ENCODE results near the gene RAET1G.

Gene RAET1G

DNA sequence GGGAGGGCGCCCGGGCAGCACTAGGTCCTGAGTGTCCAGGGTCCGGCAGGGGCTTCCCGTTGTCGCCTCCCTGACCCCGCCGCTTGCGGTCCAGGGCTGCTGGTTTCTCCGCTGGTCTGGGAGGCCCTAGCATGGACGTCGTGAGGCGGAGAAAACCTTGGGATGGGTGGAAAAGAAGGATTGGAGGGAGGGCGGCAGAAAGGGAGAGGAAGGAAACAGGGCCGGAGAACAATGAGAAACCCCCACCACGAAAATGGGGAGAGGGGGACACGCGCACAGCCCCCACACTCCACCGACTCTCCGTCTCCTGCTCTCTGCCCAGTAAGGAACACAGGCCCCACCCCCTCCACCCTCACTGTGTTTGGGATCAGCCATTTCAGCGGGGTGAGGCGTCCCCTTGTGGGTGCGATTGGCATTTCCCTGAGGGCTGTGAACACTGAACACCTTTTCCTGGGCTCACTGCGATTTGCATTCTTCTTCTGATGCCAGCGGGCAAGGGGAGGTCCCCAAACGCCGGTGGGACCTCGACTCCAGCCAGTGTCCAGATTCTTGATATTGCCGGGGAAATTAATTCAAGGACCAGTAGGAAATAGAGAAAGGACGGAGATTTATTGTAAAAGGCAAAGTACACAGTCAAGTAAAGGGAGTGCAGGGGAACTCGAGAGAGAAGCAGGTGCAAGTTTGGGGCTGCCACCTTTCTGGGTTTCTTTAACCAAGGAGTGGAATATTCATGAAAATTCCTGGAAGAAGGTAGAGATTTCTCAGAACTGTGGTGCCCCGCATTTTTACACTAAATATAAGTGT is 3.3 kb upstream of the RAET1G start:
- ATAC-seq (ENCODE audit: low read depth) (peak; percentile 82), DNase-seq (ENCODE audit: low spot score) (peak; percentile 88)
- Histone ChIP-seq H3K4me3 (ENCODE audit: severe bottlenecking) (no peak overlapping the region), H3K9me3 (ENCODE audit: severe bottlenecking) (no peaks in the 10 kb centered on the region), H3K36me3 (ENCODE audit: low read depth) (no peaks in the 10 kb centered on the region), H3K27me3 (ENCODE audit: insufficient read depth, poor library complexity, severe bottlenecking) (no peaks in the 10 kb centered on the region), H3K4me1 (ENCODE audit: insufficient read depth, poor library complexity, severe bottlenecking) (peaks cover 6% of the 10 kb centered on the region), H3K27ac (ENCODE audit: poor library complexity, severe bottlenecking) (no peak overlapping the region)
- TF ChIP-seq, protein P1, sequence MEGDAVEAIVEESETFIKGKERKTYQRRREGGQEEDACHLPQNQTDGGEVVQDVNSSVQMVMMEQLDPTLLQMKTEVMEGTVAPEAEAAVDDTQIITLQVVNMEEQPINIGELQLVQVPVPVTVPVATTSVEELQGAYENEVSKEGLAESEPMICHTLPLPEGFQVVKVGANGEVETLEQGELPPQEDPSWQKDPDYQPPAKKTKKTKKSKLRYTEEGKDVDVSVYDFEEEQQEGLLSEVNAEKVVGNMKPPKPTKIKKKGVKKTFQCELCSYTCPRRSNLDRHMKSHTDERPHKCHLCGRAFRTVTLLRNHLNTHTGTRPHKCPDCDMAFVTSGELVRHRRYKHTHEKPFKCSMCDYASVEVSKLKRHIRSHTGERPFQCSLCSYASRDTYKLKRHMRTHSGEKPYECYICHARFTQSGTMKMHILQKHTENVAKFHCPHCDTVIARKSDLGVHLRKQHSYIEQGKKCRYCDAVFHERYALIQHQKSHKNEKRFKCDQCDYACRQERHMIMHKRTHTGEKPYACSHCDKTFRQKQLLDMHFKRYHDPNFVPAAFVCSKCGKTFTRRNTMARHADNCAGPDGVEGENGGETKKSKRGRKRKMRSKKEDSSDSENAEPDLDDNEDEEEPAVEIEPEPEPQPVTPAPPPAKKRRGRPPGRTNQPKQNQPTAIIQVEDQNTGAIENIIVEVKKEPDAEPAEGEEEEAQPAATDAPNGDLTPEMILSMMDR (IDR thresholded peaks at IDR 0.05; ENCODE audit: poor library complexity, severe bottlenecking) = peak; percentile 92

DNA sequence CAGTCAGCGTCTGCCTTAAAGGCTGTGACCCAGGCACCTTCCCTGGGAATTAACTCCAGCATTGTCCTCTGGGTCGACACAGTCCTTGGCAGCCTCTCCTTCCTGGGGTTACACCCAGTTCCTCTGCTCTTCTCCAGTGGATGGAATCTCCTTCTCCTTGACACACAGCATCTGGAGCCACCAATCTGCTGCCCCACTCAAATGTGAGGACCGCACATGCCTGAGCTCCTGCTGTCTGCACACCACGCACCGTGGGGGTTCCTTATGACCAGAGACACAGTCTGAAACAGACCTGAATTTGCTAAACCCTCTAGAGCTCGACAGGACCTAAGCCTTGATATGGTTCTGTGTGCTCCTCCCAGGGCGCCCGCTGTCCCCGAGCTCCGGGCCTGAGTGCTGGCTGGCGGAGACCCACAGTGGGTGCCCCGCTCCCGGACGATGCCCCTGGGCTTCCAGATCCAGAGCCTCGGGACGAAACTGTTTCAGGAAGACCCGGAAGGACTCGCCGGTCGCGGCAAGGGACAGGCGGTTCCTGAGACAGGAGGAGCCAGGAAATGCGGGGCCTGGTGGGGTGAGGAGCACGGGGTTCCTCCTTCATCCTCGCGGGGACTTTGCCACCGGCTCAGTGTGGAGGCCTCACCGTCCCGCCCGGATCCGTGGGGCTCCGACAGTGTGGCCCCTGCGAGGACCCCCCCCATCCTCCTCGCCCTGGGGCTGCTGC is 2.5 kb upstream of the RAET1G start:
- TF ChIP-seq, protein P1 (IDR thresholded peaks at IDR 0.05; ENCODE audit: poor library complexity, severe bottlenecking) = no peak
- peaks cover 6% of the 10 kb centered on the region for H3K4me1 ChIP-seq (ENCODE audit: insufficient read depth, poor library complexity, severe bottlenecking)
- no peaks in the 10 kb centered on the region for H3K9me3 ChIP-seq (ENCODE audit: severe bottlenecking)
- H3K27ac ChIP-seq (ENCODE audit: poor library complexity, severe bottlenecking) = no peak overlapping the region
- no peaks in the 10 kb centered on the region for H3K27me3 ChIP-seq (ENCODE audit: insufficient read depth, poor library complexity, severe bottlenecking)
- H3K36me3 ChIP-seq (ENCODE audit: low read depth) = no peaks in the 10 kb centered on the region
- H3K4me3 ChIP-seq (ENCODE audit: severe bottlenecking) = no peak overlapping the region
- no peak for ATAC-seq (ENCODE audit: low read depth)
- DNase-seq (ENCODE audit: low spot score) = no peak

- H3K27me3 ChIP-seq (ENCODE audit: insufficient read depth, poor library complexity, severe bottlenecking) = no peaks in the 10 kb centered on the region
- no peak overlapping the region for H3K4me3 ChIP-seq (ENCODE audit: severe bottlenecking)
- no peak overlapping the region for H3K27ac ChIP-seq (ENCODE audit: poor library complexity, severe bottlenecking)
- H3K4me1 ChIP-seq (ENCODE audit: insufficient read depth, poor library complexity, severe bottlenecking) = peaks cover 6% of the 10 kb centered on the region
- H3K9me3 ChIP-seq (ENCODE audit: severe bottlenecking) = no peaks in the 10 kb centered on the region
- H3K36me3 ChIP-seq (ENCODE audit: low read depth) = no peaks in the 10 kb centered on the region
- no peak for ATAC-seq (ENCODE audit: low read depth)
- TF ChIP-seq, protein P1 (IDR thresholded peaks at IDR 0.05; ENCODE audit: poor library complexity, severe bottlenecking) = no peak
- no peak for DNase-seq (ENCODE audit: low spot score)
Observed at GRCh38 chr6:149924933-149925252, 2.0 kb upstream of the RAET1G start.

GRCh38 chr6:149924206-149924932 is 1.4 kb upstream of the RAET1G start:
- DNase-seq (ENCODE audit: low spot score) (no peak), ATAC-seq (ENCODE audit: low read depth) (no peak)
- Histone ChIP-seq H3K4me3 (ENCODE audit: severe bottlenecking) (no peak overlapping the region), H3K36me3 (ENCODE audit: low read depth) (no peaks in the 10 kb centered on the region), H3K27ac (ENCODE audit: poor library complexity, severe bottlenecking) (no peak overlapping the region), H3K4me1 (ENCODE audit: insufficient read depth, poor library complexity, severe bottlenecking) (peaks cover 6% of the 10 kb centered on the region), H3K27me3 (ENCODE audit: insufficient read depth, poor library complexity, severe bottlenecking) (no peaks in the 10 kb centered on the region), H3K9me3 (ENCODE audit: severe bottlenecking) (no peaks in the 10 kb centered on the region)
- TF ChIP-seq, protein P1 (IDR thresholded peaks at IDR 0.05; ENCODE audit: poor library complexity, severe bottlenecking) = no peak
